NB4 (cell line): ENCODE measurements around the gene NTHL1.

Experiments
- POLR2A ChIP-seq: IDR thresholded peaks from 2 replicates; pipeline ENCODE4 v1.6.1; 2011; ENCODE audit warnings: mild to moderate bottlenecking; ENCODE audit not compliant: insufficient read length; ENCODE audit errors: extremely low read depth
- TF ChIP-seq, protein P1 (sequence below): IDR thresholded peaks from one replicate; pipeline ENCODE4 v1.5.1; 2012; ENCODE audit warnings: low read depth, low read length

- TF ChIP-seq POLR2A: no peak
- TF ChIP-seq, protein P1, sequence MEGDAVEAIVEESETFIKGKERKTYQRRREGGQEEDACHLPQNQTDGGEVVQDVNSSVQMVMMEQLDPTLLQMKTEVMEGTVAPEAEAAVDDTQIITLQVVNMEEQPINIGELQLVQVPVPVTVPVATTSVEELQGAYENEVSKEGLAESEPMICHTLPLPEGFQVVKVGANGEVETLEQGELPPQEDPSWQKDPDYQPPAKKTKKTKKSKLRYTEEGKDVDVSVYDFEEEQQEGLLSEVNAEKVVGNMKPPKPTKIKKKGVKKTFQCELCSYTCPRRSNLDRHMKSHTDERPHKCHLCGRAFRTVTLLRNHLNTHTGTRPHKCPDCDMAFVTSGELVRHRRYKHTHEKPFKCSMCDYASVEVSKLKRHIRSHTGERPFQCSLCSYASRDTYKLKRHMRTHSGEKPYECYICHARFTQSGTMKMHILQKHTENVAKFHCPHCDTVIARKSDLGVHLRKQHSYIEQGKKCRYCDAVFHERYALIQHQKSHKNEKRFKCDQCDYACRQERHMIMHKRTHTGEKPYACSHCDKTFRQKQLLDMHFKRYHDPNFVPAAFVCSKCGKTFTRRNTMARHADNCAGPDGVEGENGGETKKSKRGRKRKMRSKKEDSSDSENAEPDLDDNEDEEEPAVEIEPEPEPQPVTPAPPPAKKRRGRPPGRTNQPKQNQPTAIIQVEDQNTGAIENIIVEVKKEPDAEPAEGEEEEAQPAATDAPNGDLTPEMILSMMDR: no peak
Observed at GRCh38 chr16:2095315-2095853, 47.8 kb upstream of the NTHL1 start.
